Measurements from ENCODE around the gene ENPP3.

- TF ChIP-seq CTCF (IDR thresholded peaks at IDR 0.05) = no peak
- TF ChIP-seq POLR2AphosphoS5 (IDR thresholded peaks at IDR 0.05) = no peak
- TF ChIP-seq EP300 (IDR thresholded peaks at IDR 0.05) = no peak
- no peak for TF ChIP-seq POLR2A (IDR thresholded peaks at IDR 0.05)
These were observed 124.6 kb downstream of the ENPP3 start for GRCh38 chr6:131761762-131762067.

Data from sigmoid colon (tissue), 4 donors.